ENCODE data around the gene TRAPPC3. TPM values are rescaled to one million over a fixed set of nuclear protein-coding genes. Genes with fewer than 3 reads are reported as not detected.
A peak's percentile ranks its signal among the peaks of the same experiment; 100 is the strongest.

Gene TRAPPC3
- total RNA-seq, 1 experiment from 2014 or later = 119 TPM

- ATAC-seq = peak; percentile 92
These were observed 23.7 kb upstream of the TRAPPC3 start for GRCh38 chr1:36172983-36173382.

GRCh38 chr1:36172017-36172747 lies 22.9 kb upstream of the TRAPPC3 start:
- Histone ChIP-seq H3K9me3 (ENCODE audit: low read length) (no peaks in the 10 kb centered on the region), H3K9ac (ENCODE audit: low read length) (peak overlapping the region; percentile 35; the same call in 1 of the 2 replicates), H3F3A (ENCODE audit: low read length, unreplicated experiment) (no peaks in the 10 kb centered on the region), H2AFZ (ENCODE audit: low read length) (no peak overlapping the region), H3K9me2 (replicated peaks; ENCODE audit: low read length) (no peaks in the 10 kb centered on the region), H4K20me1 (ENCODE audit: low read length) (no peaks in the 10 kb centered on the region), H3K79me2 (ENCODE audit: low read length) (peaks cover 41% of the 10 kb centered on the region), H3K27me3 (ENCODE audit: low read length) (no peaks in the 10 kb centered on the region), H3K4me3 (ENCODE audit: low read length) (no peak overlapping the region), H3K36me3 (ENCODE audit: low read depth, low read length) (peaks cover 41% of the 10 kb centered on the region), H3K4me1 (ENCODE audit: insufficient read depth, low read length) (peaks cover 18% of the 10 kb centered on the region), H3K27ac (ENCODE audit: low read length) (peak overlapping the region; percentile 84), H3K4me2 (ENCODE audit: low read length) (peak overlapping the region; percentile 36; the same call in 1 of the 2 replicates)
- ATAC-seq = peak; percentile 10
- DNase-seq = no peak
- CTCF ChIA-PET = interaction anchor here (0.6 to 0.9 kb wide), 2 partner anchors 11 to 25 kb away, joined by 3 read pairs; no protein-coding TSS in a partner anchor
- POLR2A ChIA-PET (ENCODE audit: unreplicated experiment) = interaction anchor here (0.6 kb wide), 1 partner anchor 22 kb away, joined by 3 read pairs; no protein-coding TSS in a partner anchor
- intact Hi-C loops (cut with micrococcal nuclease) = no loop called here
- no TSS peak for BruUV-seq (replicated peaks)
- TF ChIP-seq EZH2phosphoT487 (IDR thresholded peaks at IDR 0.05; ENCODE audit: borderline replicate concordance, low read length) = no peak
- TF ChIP-seq EZH2 (IDR thresholded peaks at IDR 0.05; ENCODE audit: low read length, unreplicated experiment) = no peak
- no peak for TF ChIP-seq CTCF (conservative IDR thresholded peaks at IDR 0.05; ENCODE audit: low read depth, low read length)

More at GRCh38 chr1:36172983-36173382, 23.7 kb upstream of the TRAPPC3 start:
- Histone ChIP-seq H3K4me1 (ENCODE audit: insufficient read depth, low read length) (peaks cover 18% of the 10 kb centered on the region), H3K4me2 (ENCODE audit: low read length) (peak overlapping the region; percentile 36), H3K27ac (ENCODE audit: low read length) (peak overlapping the region; percentile 84), H3K9me3 (ENCODE audit: low read length) (no peaks in the 10 kb centered on the region), H3K36me3 (ENCODE audit: low read depth, low read length) (peaks cover 35% of the 10 kb centered on the region), H3K9ac (ENCODE audit: low read length) (peak overlapping the region; percentile 35; the same call in 1 of the 2 replicates), H3F3A (ENCODE audit: low read length, unreplicated experiment) (no peaks in the 10 kb centered on the region), H3K9me2 (replicated peaks; ENCODE audit: low read length) (no peaks in the 10 kb centered on the region), H3K79me2 (ENCODE audit: low read length) (peaks cover 33% of the 10 kb centered on the region), H3K4me3 (ENCODE audit: low read length) (no peak overlapping the region), H4K20me1 (ENCODE audit: low read length) (no peaks in the 10 kb centered on the region), H3K27me3 (ENCODE audit: low read length) (no peaks in the 10 kb centered on the region), H2AFZ (ENCODE audit: low read length) (no peak overlapping the region)
- TF ChIP-seq EZH2phosphoT487 (IDR thresholded peaks at IDR 0.05; ENCODE audit: borderline replicate concordance, low read length) (no peak), CTCF (conservative IDR thresholded peaks at IDR 0.05; ENCODE audit: low read depth, low read length) (no peak), EZH2 (IDR thresholded peaks at IDR 0.05; ENCODE audit: low read length, unreplicated experiment) (no peak)
- POLR2A ChIA-PET (ENCODE audit: unreplicated experiment) = interaction anchor here (0.6 kb wide), 1 partner anchor 22 kb away, joined by 3 read pairs; no protein-coding TSS in a partner anchor
- CTCF ChIA-PET = interaction anchor here (0.6 to 0.9 kb wide), 3 partner anchors 12 to 127 kb away, joined by 3 read pairs; no protein-coding TSS in a partner anchor
- intact Hi-C loops (cut with micrococcal nuclease) = no loop called here
- DNase-seq = peak; percentile 93
- BruUV-seq (replicated peaks) = no TSS peak
